Left lung (tissue), 10 donors: ENCODE measurements around the gene SLC24A3. TPM values are rescaled to one million over a fixed set of nuclear protein-coding genes. Genes with fewer than 3 reads are reported as not detected.
A peak's percentile ranks its signal among the peaks of the same experiment; 100 is the strongest.

Experiments
- ATAC-seq: fragments of 200-7000 bp; cut with Tn5 transposase; one replicate; pipeline ENCODE4 v1.9.1; 2020; ENCODE audit warnings: moderate library complexity
- DNase-seq, 4 donors: peaks; one replicate each; pipeline ENCODE4 v3.0.0-alpha.2; 2013 to 2020
- H3K27ac ChIP-seq, 2 donors: fragments of 200-600 bp; sonication (generic) in 1 of 2; one replicate each; pipeline versions ENCODE4 v1.5.0 to v1.8.0; 2020 to 2021
- H3K27me3 ChIP-seq, 2 donors: fragments of 200-600 bp; sonication (generic) in 1 of 2; one replicate each; pipeline versions ENCODE4 v1.5.0 to v1.8.0; 2020 to 2021
- H3K36me3 ChIP-seq, 2 donors: fragments of 200-600 bp; sonication (generic) in 1 of 2; one replicate each; pipeline versions ENCODE4 v1.5.0 to v1.8.0; 2020 to 2021
- H3K4me1 ChIP-seq, 2 donors: fragments of 200-600 bp; one replicate each; pipeline ENCODE4 v1.8.0; 2021
- H3K4me3 ChIP-seq, 2 donors: fragments of 200-600 bp; sonication (generic) in 1 of 2; one replicate each; pipeline versions ENCODE4 v1.5.0 to v1.8.0; 2020 to 2021; ENCODE audit warnings: mild to moderate bottlenecking in 1 of 2
- H3K9me3 ChIP-seq, 2 donors: fragments of 200-600 bp; sonication (generic) in 1 of 2; one replicate each; pipeline versions ENCODE4 v1.5.0 to v1.8.0; 2020 to 2021
- CTCF ChIP-seq, 2 donors: fragments of 200-600 bp; sonication (generic) in 1 of 2; IDR thresholded peaks; one replicate each; pipeline versions ENCODE4 v1.5.0 to v1.8.0; 2021; ENCODE audit warnings: antibody characterized with exemption in 2 of 2
- intact Hi-C, 2 donors: fragments of 100-400 bp; cut with DNase I; formaldehyde crosslinking; loops; one replicate each; pipeline versions ENCODE4 v1.11.2 to v1.14.2; 2022
- polyA plus RNA-seq, 6 donors: library from polyadenylated mRNA; unstranded; fragments of 120-200 nt; gene quantifications; one replicate each; pipeline ENCODE4 v1.2.1, GENCODE V29; 2013; ENCODE audit not compliant: insufficient read length in 6 of 6
- total RNA-seq, 2 donors: library from RNA; stranded (reverse); fragmentation: NEBNext Ultra II Directional; extraction: Animal tissue kit (Norgen Biotek cat#: 25700); gene quantifications; one replicate each; pipeline ENCODE4 v1.2.1, GENCODE V29; 2021
- donor health status: DM: no; HTN: yes; CAD: no.
- donor health status: DM: no; HTN: no; CAD: no.

SLC24A3 gene
- total and polyA plus RNA-seq, 8 donors, result 4.4 to 8.7 (median 6.6) TPM

GRCh38 chr20:19271879-19272651, 59.6 kb downstream of the SLC24A3 start:
- TF ChIP-seq CTCF (IDR thresholded peaks at IDR 0.05), result no peak
- DNase-seq, result no peak
- H3K36me3 ChIP-seq, result no peaks in the 10 kb centered on the region
- no peaks in the 10 kb centered on the region for H3K27me3 ChIP-seq
- no peak for ATAC-seq
- H3K4me3 ChIP-seq, result no peak overlapping the region
- intact Hi-C loops, result no loop called here
- peaks cover 13 to 15% of the 10 kb centered on the region in 2 donors for H3K4me1 ChIP-seq
- no peak overlapping the region for H3K27ac ChIP-seq
- no peaks in the 10 kb centered on the region for H3K9me3 ChIP-seq

- no peak overlapping the region for H3K4me3 ChIP-seq
- no peak for TF ChIP-seq CTCF (IDR thresholded peaks at IDR 0.05)
- no peaks in the 10 kb centered on the region for H3K27me3 ChIP-seq
- ATAC-seq, result no peak
- H3K36me3 ChIP-seq, result no peaks in the 10 kb centered on the region
- H3K9me3 ChIP-seq, result no peaks in the 10 kb centered on the region
- peaks cover 13 to 15% of the 10 kb centered on the region in 2 donors for H3K4me1 ChIP-seq
- intact Hi-C loops, result no loop called here
- H3K27ac ChIP-seq, result no peak overlapping the region
- DNase-seq, result no peak
These were observed 60.7 kb downstream of the SLC24A3 start for GRCh38 chr20:19272976-19273654.

DNA sequence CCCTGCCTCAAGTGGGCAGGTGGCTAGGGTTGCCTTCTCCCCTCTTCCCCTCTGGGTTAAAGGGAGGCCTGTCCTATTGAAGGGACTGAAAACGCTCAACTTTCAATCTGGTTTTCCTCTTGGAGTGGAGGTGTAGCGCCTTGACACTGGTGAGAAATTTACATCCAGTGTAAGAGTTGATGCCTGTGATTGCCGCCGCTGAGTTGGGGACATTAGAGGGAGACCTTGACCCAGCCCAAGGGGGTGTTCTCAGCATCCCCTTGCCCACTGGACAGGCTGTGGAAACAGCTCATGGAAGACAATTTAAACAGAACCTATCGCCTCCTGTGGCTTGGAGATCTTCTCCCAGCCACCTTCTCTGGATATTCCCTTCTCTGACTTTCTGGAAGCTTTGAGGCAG, 61.6 kb downstream of the SLC24A3 start:
- Histone ChIP-seq H3K27ac (no peak overlapping the region), H3K27me3 (no peaks in the 10 kb centered on the region), H3K4me1 (peaks cover 13 to 15% of the 10 kb centered on the region in 2 donors), H3K4me3 (no peak overlapping the region), H3K36me3 (no peaks in the 10 kb centered on the region), H3K9me3 (no peaks in the 10 kb centered on the region)
- intact Hi-C loops, result no loop called here
- TF ChIP-seq CTCF (IDR thresholded peaks at IDR 0.05), result no peak
- DNase-seq (no peak), ATAC-seq (no peak)

- no peak for TF ChIP-seq CTCF (IDR thresholded peaks at IDR 0.05)
- peak in 1 of 4 donors; percentile 61 for DNase-seq
- intact Hi-C loops, result no loop called here
These were observed 62.1 kb downstream of the SLC24A3 start for GRCh38 chr20:19274412-19275015.

More at GRCh38 chr20:19274412-19275015, 62.1 kb downstream of the SLC24A3 start:
- Histone ChIP-seq H3K4me3 (no peak overlapping the region), H3K36me3 (no peaks in the 10 kb centered on the region), H3K27ac (peak overlapping the region in 1 of 2 donors; percentile 48), H3K4me1 (peaks cover 13 to 15% of the 10 kb centered on the region in 2 donors), H3K9me3 (no peaks in the 10 kb centered on the region), H3K27me3 (no peaks in the 10 kb centered on the region)
- peak; percentile 22 for ATAC-seq
